ENCODE results near the gene KCTD4.

DNA sequence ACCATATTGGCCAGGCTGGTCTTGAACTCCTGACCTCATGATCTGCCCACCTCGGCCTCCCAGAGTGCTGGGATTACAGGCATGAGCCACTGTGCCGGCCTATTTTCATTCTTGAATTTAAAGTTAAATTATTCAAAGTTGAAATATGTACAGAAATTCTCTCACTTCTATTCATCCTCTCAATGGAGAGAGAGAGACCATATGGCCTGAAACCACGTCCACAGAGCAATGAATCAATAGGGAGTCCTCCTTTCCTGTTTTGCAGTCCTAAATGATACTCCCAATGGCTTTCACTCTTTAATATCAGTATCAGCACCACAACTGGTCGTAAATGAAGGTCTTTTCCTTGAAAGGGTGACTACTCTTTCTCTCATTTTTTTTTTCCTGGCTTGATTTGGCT is 30.5 kb upstream of the KCTD4 start:
- TF ChIP-seq EZH2 (IDR thresholded peaks at IDR 0.05; ENCODE audit: borderline replicate concordance, insufficient read depth, low read length, poor library complexity, severe bottlenecking) (no peak), CTCF (IDR thresholded peaks at IDR 0.05; ENCODE audit: poor library complexity, severe bottlenecking) (no peak), MXI1 (conservative IDR thresholded peaks at IDR 0.05; ENCODE audit: poor library complexity, severe bottlenecking) (no peak)
